ENCODE data around the gene TGFBRAP1.
"Not testable (repeated sequence)": the region's sequence is repeated elsewhere in the genome, so short reads cannot be mapped to it uniquely, and the experiment has no call there.

TGFBRAP1 gene

DNA sequence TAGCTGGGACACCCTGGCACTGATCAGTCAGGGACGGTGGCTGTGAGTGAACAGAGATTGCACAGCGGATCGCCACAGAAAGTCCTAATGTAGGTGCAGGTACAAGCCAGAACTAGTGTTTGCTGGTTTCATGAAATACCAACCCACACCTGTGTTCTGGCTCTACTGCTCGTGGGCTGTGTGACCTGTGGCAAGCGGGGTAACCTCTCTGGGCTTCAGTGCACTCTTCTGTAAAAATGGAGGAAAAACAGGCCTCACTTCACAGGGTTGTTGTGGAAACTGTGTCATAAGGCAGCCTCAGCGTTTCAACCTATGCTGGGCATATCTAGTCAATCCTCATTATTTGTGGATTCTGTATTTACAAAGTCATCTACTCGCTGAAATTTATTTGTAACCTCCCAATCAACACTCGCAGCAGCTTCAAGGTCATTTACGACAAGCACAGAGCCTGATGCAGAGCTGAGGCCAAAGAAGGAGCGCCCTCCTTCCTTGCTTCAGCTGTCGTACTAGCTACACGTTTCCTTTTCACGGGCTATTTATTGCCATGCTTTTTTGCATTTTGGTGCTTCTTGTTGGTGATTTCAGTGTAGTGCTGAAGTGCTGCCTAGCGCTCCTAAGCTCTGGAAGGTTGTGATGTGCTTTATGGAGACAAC lies 58.0 kb downstream of the TGFBRAP1 start:
- DNase-seq, result no peak

DNA sequence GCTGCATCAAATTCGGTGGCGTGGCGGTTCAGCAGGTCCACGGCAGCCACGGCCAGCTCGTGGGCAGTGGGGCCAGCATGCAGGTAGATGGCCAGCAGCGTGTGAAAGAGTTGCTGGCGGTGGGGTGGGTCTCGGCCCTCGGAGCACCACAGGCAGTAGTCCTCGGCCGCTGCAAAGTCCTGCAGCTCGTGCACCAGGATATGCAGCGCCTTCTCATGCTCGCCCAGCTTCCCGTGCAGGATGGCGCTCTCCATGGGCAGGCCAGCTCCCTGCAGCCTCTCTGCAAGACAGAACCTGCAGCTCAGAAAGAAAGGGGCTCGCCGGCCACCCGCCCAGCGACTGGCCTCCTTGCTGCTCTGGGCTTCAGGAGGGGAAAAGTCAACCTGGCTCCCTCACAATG lies 60.1 kb downstream of the TGFBRAP1 start:
- DNase-seq, result no peak

DNA sequence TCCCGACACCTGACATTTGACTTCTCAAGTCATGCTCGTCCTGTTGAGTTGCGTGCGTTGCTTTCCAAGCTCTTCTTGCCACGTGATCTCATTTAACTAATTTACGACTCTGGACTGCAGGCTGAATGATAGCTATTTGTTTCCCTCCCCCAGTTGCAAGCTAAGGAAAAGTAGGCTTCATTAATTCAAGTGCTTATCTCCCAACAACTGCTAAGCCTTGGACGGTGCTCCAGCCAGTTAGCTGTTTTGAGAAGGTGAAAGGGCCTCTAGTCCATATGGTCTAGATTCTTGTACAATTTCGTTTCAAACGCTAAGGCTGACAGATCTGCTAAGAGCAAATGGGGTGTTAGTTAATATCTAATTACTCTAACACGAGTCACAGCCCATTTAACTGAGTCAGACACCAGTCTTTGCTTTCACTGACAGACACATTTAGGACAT lies 66.9 kb downstream of the TGFBRAP1 start:
- no peak for DNase-seq

DNA sequence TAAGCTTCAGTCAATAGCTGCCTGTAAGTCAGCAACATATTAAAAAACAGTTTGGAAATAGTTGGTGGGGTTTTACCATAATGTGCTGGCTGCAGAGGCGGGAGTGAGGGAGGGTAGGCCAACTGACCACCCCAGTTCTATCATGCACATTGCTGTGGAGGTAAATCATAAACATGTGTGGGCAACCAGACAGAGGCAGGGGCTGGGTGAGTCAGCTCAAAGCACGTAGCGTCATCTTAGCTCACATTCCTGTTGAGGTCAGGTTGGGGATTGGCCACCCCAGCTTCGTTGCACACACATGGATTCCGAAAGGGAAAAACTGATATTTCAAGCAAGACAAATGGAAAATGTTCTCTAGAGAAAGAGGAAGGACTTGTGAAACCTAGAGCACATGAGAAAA lies 68.5 kb downstream of the TGFBRAP1 start:
- peak; percentile 23 for DNase-seq

DNA sequence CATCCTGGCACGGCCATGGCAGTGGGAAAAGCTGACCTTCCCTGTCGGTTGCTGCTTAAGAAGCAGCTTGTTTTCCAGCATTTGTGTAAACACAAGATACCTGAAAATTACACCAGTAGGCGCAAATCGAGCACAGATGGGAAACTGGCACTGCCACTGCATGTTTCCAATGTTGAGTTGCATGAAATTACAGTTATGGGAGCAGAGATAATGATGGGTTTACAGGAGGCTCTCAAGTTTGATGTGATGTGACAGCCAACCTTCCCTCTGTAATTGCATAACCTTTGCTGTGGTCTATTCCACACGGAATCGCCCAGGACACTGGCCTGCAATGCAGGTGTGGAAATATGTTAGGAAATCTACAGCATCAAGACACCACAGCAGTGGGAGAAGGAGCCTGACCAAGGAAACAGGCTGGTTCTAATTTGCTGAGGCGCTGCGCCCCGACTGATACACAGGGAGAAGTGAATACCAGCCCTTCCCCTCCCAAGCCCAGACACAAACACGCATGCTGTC lies 70.6 kb downstream of the TGFBRAP1 start:
- peak; percentile 13 for DNase-seq

DNA sequence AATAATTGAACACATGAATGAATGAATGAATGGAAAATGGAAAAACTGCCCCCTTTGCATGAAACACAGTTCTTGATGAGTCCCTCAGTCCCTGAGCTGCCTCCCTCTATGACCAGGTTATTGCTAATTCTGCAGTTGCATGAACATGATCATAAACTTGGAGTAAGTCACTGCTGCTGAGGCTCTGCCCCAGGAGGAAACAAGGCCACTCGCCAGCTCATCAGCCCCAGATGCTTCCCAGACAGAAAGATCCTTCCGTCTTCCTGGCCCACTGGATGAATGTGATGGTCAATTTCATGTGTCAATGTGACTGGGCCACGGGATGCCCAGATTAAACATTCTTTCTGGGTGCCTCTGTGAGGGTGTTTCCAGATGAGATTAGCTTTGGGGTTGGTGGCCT lies 71.6 kb downstream of the TGFBRAP1 start:
- DNase-seq, result no peak

DNA sequence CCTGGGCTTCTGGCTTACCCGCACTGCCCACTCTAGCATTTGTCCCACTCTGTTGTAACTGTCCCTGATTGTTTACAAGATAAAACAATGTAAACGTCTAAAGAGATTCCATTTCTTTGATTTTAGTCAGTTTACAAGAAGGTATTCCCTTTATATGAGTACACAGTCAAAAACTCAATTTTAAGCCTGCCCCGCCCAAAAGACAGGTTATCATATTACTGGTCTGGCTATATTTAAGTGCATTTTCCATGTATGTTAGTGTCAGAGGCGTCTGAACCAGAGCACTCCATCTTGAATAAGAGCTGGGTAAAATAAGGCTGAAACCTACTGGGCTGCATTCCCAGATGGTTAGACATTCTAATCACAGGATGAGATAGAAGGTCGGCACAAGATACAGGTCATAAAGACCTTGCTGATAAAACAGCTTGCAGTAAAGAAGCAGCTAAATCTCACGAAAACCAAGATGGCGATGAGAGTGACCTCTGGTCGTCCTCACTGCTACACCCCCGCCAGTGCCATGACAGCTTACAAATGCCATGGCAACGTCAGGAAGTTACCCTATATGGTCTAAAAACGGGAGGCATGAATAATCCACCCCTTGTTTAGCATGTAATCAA lies 73.0 kb downstream of the TGFBRAP1 start:
- DNase-seq, result no peak

DNA sequence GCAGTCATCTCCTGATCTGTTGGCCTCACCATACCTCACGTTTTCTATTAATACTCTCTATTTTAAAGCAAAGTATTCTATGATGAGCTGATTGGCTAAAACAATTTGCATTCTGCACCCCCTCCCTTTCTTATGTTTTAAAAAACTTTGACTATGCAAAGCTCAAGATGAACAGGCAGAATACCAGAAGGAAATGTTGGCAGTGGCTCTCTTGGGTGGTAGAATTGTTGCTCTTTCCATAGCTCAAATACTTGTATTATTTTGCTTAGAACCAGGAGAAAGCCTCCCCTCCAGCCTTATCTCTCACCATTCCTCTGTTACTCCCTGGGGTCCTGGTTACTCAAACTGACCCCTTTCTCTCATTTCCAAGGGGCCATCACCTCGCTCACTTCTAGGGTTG lies 73.6 kb downstream of the TGFBRAP1 start:
- no peak for DNase-seq

DNA sequence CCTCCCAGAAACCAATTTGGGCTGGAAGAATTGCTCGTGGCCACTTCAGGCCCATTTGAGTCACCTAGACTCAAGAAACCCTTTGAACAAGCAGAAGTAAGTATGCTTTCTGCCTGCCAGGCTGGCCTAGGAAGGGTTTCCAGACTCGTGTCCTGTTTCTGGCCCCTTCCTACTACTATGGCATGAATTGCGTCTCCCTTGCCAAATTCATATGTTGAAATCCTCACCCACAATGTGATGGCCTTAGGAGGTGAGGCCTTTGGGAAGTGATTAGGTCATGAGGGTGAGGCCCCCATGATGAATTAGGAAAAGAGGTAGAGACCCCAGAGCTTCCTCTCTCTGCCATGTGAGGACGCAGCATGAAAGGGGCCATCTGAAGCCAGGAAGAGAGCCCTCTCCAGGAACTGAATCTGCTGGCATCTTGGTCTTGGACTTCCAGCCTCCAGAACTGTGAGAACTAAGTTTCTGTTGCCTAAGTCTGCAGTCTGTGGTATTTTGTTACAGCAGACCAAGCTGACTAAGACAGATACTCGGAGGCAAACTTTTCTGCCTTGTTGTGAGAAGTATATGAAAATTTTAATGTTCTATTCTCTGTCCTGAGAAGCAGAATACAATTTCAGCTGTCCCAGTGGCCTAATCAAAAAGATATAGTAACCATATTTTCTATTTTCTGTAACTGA lies 74.9 kb downstream of the TGFBRAP1 start:
- no peak for DNase-seq

DNA sequence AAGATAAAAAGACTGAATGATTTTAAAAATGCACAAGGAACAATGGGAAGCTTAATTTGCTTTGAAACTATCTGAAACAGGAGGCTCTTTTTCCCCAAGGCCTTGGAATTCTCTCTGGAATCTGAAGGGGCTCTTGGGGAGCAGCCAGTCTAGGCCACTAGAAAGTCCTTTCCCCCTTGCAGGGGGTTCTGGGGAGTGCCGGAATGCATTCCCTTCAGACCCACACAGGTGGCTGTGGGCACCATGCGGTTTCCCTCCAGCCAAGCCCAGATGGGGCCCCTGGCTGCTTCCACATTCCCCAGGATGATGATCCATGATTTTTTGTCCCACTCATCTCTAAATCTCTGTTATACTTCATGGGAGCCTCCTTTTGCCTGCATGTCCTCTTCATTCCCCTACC lies 77.3 kb downstream of the TGFBRAP1 start:
- no peak for DNase-seq

DNA sequence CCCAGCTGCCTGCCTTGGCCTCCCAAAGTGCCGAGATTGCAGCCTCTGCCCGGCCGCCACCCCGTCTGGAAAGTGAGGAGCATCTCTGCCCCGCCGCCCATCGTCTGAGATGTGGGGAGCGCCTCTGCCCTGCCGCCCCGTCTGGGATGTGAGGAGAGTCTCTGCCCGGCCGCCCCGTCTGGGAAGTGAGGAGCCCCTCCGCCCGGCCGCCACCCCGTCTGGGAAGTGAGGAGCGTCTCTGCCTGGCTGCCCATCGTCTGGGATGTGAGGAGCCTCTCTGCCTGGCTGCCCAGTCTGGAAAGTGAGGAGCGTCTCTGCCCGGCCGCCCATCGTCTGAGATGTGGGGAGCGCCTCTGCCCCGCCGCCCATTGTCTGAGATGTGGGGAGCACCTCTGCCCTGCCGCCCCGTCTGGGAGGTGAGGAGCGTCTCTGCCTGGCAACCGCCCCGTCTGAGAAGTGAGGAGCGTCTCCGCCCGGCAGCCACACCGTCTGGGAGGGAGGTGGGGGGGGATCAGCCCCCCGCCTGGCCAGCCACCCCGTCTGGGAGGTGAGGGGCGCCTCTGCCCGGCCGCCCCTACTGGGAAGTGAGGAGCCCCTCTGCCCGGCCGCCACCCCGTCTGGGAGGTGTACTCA lies 78.4 kb downstream of the TGFBRAP1 start:
- DNase-seq, result not testable (repeated sequence)

DNA sequence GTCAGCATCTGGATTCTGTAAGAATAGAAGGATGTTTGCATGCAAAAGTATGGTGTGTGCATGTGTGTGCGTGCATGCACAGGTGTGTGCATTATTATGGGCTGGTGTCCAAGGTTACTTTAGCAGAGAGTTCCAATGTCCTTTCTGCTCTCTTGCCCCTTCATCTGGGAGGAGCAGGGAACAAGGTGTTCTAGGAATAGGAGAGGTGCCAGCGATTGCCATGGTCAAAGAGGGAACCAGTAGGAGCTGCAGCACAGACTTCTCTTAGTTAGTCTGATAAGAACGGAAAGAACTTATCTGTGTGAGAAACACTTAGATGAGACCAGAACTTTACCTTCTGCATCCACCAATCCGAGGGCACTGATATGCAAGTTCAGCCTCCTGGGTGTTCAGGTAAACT lies 79.6 kb downstream of the TGFBRAP1 start:
- DNase-seq, result no peak

DNA sequence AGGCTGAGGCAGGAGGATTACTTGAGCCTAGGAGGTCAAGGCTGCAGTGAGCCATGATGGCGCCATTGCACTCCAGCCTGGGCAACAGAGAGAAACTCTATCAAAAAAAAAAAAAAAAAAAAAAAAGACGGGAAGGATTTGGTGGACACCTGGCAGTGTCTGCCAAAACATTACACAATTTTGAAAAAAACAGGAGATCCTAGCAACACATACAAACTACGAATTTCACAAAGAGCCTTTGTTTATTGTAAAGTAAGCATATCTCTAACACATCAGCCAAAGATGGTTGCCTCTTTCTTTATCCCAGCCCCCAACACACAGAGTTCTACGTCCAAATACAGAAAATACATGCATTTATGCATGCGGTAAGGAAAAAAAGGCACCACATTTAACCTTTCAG lies 80.4 kb downstream of the TGFBRAP1 start:
- DNase-seq, result no peak

DNA sequence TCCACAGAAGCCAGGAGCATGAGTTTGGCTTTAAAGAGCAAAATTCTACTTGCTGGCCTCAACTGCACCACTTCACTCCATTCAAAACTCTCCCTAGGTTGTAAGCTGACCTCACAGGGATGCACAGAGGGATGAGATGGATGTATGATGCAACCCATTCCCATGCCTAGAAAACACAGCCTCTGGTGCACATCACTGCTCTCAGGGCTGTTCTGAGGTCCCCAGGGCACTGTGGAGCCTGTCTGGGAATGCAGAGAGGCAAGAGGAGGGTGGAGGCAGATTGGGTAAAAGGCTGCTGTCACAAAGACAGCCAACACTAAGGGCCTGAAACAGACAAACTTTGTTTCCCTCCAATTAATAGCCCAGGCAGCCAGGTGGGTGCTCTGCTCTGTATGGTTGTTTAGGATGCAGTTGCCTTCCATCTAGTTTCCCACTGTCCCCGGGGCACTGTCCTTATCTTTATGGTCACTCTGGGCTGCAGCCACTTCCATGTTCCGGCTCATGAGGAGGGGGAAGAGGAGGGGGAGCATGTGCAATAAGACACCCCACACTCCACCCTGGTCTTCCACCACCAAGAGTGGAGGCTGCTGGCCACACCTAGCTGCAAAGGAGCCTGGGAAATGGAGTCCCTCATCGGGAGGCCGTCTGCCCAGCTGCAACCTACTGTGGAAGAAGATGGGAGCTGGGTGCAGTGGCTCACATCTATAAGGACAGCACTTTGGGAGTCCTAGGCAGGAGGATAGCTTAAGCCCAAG lies 81.0 kb downstream of the TGFBRAP1 start:
- no peak for DNase-seq

DNA sequence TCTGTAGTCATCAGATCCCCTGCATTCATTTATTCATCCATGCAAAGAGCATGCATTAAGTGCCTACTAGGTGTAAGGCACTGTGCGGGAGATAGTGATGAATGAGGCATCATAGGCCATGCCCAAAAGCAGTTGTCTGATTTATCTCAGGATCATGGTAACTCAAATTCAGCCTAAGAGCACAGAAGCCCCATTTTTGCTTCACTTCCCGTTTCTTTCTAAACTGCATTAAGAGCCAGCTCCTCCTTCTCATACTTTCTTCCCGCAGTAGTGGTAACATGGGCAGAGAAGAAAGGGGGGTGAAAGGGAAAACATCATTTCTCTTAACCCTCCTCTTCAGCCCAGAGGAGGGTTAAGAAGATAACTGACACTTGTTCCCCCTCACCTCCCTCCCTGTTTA lies 85.1 kb downstream of the TGFBRAP1 start:
- DNase-seq, result no peak

DNA sequence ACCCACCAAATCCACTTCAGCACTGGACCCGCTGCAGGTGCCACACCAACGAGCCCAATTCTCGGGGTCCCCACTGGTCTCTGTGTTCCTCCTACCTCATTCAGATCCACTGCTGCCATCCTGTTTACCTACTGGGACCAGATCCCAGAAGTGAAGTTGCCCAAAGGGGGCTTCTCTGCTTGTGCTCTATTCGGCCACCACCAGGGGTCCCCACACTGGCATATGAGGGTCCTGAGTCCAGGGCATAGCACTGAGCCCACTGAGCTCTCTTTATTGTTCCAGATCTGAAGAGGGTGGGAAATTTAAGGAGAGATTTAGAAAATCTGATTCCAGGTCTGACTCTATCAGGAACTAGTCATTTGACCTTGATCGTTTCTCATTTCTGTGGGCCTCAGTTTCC lies 85.6 kb downstream of the TGFBRAP1 start:
- DNase-seq, result peak; percentile 41

DNA sequence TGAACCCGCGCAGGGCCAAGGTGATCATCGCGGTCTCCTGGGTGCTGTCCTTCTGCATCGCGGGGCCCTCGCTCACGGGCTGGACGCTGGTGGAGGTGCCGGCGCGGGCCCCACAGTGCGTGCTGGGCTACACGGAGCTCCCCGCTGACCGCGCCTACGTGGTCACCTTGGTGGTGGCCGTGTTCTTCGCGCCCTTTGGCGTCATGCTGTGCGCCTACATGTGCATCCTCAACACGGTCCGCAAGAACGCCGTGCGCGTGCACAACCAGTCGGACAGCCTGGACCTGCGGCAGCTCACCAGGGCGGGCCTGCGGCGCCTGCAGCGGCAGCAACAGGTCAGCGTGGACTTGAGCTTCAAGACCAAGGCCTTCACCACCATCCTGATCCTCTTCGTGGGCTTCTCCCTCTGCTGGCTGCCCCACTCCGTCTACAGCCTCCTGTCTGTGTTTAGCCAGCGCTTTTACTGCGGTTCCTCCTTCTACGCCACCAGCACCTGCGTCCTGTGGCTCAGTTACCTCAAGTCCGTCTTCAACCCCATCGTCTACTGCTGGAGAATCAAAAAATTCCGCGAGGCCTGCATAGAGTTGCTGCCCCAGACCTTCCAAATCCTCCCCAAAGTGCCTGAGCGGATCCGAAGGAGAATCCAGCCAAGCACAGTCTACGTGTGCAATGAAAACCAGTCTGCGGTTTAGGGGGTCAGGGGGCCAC lies 87.1 kb downstream of the TGFBRAP1 start:
- no peak for DNase-seq

DNA sequence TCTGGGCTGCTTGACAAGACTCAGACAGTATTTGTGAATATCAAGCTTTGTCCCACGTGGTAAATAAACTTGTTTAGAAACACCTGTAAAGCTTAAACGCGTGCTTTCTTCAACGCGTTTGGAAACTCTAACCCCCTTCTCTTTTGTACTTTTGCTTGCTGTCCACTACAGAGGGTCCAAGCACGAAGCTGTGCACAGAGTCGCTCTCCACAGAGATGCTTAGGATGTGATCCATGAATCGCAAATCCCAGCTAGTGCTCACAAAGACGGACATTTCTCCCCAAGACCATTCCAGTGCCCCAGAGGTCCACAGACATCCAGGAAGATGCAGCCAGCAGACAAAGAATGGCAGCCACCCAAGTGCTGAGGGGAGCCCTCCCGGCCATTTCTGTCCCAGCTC lies 88.1 kb downstream of the TGFBRAP1 start, which contains the start of gene GPR45:
TSS of gene GPR45 (plus strand) at position 301 of the 400 bp plus-strand sequence. CDS start 116 bp downstream, outside the sequence.
- no peak for DNase-seq

DNA sequence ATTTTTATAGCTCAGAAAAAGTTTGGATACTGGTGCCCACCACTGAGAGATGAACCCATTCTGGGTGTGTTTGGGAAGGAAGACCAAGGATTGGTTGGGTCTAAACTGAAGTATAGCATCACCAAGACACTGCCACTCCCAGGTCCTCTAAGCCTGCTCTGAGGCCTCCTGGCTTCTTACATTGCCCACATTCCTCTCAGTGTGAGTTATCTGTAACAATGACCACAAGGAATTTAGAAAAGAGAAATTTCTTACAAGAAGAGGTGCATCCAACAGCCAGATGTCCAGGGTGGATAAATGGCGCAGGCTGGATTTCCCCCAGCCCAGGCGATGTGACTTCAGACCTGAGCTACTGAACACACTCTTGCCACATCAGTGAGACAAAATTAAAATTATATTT lies 89.6 kb downstream of the TGFBRAP1 start:
- no peak for DNase-seq

DNA sequence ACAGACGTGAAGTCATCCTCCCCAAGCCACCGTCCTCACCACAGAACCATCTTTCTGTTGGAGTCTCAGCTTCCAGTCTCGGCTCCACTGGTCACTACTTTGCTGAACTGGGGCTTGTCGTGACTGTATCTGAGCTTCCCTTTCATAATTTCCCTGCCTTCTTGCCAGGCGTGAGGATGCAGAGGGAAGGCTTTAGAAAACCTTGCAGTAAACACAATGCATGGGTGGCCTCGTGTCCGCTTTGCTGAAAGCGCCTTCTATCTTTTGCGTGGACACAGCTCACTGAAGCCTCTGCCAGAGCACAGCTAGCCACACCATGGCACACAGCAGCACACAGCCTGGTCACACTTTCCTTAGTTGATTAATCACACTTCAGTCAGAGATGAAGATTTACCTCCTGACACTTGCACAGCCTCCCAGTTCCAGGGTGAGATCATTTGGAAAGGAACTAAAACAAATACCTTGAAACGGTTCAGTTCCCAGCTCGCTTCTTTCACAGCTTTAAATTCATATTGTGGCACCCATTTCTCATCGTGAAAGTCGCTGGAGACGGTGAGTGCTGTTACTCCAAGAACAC lies 90.8 kb downstream of the TGFBRAP1 start:
- DNase-seq, result no peak

DNA sequence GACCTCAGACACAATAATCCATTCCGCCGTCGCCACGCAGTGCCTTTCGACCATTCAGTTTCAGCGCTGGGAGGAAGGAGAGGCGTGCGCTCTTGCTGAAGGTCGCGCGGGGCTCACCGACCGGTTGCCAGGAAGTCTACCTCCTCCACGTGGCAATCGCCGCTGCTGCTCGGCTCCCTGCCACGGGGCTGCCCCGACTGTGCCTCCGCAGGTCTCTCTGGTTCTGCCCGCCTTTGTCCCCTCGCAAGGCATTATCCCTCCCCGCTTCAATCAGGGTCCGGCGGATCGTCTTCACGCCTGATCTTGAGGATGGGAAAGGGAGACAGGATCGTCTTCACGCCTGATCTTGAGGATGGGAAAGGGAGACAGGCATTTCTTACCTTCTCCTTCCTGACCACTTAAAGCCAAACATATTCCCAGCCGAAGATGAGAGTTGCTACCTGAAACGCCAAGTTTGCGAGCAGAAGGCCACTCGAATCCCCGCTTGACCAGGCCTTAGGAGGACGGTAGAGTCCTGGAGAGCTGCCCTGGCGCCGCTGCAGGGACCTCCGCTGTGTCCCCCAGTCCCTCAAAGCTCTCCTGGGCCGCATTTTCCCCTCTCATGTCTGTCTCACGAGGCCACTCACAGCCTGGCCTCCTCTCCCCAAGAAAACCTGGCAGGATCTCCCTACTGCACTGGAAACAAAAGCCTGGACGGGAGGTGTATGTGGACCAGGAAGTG lies 92.3 kb downstream of the TGFBRAP1 start:
- DNase-seq, result no peak

Data from eye (tissue), 1 donor.